Stimulated activated CD8-positive, alpha-beta memory T cell treated with anti-CD3 and anti-CD28 coated beads, Interleukin-15, amount 100 ng/mL, for 4 hours (primary cell): ENCODE measurements around the gene PRKCSH.
"Not testable (repeated sequence)": the region's sequence is repeated elsewhere in the genome, so short reads cannot be mapped to it uniquely, and the experiment has no call there.

Experiments used
- DNase-seq, 2 donors: peaks; one replicate each; pipeline ENCODE4 v3.0.0-alpha.2; 2020; ENCODE audit warnings: low read depth in 2 of 2

PRKCSH gene

GRCh38 chr19:11420429-11421370, 14.7 kb upstream of the PRKCSH start:
- DNase-seq: no peak

GRCh38 chr19:11421371-11422098, 13.9 kb upstream of the PRKCSH start:
- DNase-seq: no peak

GRCh38 chr19:11422163-11423065, 13.0 kb upstream of the PRKCSH start:
- peak; percentile 27 to 38 for DNase-seq

GRCh38 chr19:11423164-11423790, 12.2 kb upstream of the PRKCSH start:
- DNase-seq: no peak

- no peak for DNase-seq
Observed at GRCh38 chr19:11423791-11424181, 11.6 kb upstream of the PRKCSH start.

GRCh38 chr19:11425719-11426457, 9.5 kb upstream of the PRKCSH start:
- DNase-seq: no peak

GRCh38 chr19:11426656-11427055, 8.8 kb upstream of the PRKCSH start:
- no peak for DNase-seq

GRCh38 chr19:11433526-11433925, 1.9 kb upstream of the PRKCSH start:
- DNase-seq: not testable (repeated sequence)

GRCh38 chr19:11434703-11435056, 755 bp upstream of the PRKCSH start:
- no peak for DNase-seq

- no peak for DNase-seq
Observed at GRCh38 chr19:11435833-11436313, 438 bp downstream of the PRKCSH start.

- DNase-seq: no peak
Observed at GRCh38 chr19:11437955-11438354, 2.5 kb downstream of the PRKCSH start.

GRCh38 chr19:11444059-11444458, 8.6 kb downstream of the PRKCSH start:
- no peak for DNase-seq

GRCh38 chr19:11445141-11445540, 9.7 kb downstream of the PRKCSH start:
- no peak for DNase-seq

- no peak for DNase-seq
Observed at GRCh38 chr19:11446271-11446651, 10.8 kb downstream of the PRKCSH start.

- no peak for DNase-seq
Observed at GRCh38 chr19:11446652-11447301, 11.3 kb downstream of the PRKCSH start.

- no peak for DNase-seq
Observed at GRCh38 chr19:11447347-11448262, 12.2 kb downstream of the PRKCSH start.

GRCh38 chr19:11448410-11448809, 13.0 kb downstream of the PRKCSH start:
- DNase-seq: no peak

- DNase-seq: no peak
Observed at GRCh38 chr19:11448923-11449554, 13.6 kb downstream of the PRKCSH start.
